Right ventricle myocardium inferior (tissue), 1 donor: ENCODE measurements around the gene PPM1G. TPM values are rescaled to one million over a fixed set of nuclear protein-coding genes. Genes with fewer than 3 reads are reported as not detected.
A peak's percentile ranks its signal among the peaks of the same experiment; 100 is the strongest.

Experiments
- ATAC-seq: fragments of 200-7000 bp; cut with Tn5 transposase; one replicate; pipeline ENCODE4 v1.9.1; 2020; ENCODE audit warnings: mild to moderate bottlenecking, moderate library complexity
- DNase-seq: peaks from one replicate; pipeline ENCODE4 v3.0.0; 2021; ENCODE audit errors: missing footprints
- intact Hi-C: fragments of 100-400 bp; cut with DNase I; formaldehyde crosslinking; loops from one replicate; pipeline ENCODE4 v1.11.0; 2022
- total RNA-seq: library from RNA; stranded (reverse); fragmentation: NEBNext Ultra II Directional; extraction: Animal tissue kit (Norgen Biotek cat#: 25700); gene quantifications from one replicate; pipeline ENCODE4 v1.2.1, GENCODE V29; 2021
- donor health status: DM: no; HTN: yes; CAD: no; lungs with severe emphysema.

The PPM1G gene
- total RNA-seq, 1 donor from 2014 or later, result 35.6 TPM

GRCh38 chr2:27422958-27423357, 13.6 kb upstream of the PPM1G start:
- ATAC-seq (no peak), DNase-seq (no peak)
- intact Hi-C loops, result no loop called here

- ATAC-seq (no peak), DNase-seq (no peak)
- intact Hi-C loops, result no loop called here
These were observed 12.4 kb upstream of the PPM1G start for GRCh38 chr2:27421660-27422250.

GRCh38 chr2:27420996-27421395, 11.6 kb upstream of the PPM1G start:
- ATAC-seq (no peak), DNase-seq (no peak)
- intact Hi-C loops, result no loop called here

DNA sequence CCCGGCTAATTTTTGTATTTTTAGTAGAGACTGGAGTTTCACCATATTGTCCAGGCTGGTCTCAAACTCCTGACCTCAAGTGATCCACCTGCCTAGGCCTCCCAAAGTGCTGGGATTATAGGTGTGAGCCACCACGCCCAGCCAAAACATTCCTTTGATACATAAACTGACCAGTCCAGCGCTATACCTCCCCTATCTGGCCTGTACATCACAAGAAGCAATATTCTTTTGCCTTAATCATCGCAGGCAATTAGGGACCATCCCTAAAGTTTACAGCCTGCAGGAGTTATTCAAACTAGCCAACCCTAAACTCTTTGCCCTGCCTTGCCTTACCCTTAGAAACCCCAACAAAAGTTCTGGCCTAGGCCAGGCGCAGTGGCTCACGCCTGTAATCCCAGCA, 6.8 kb upstream of the PPM1G start:
- no peak for DNase-seq
- ATAC-seq, result no peak
- intact Hi-C loops, result no loop called here

GRCh38 chr2:27412419-27413152, 3.2 kb upstream of the PPM1G start:
- intact Hi-C loops, result no loop called here
- ATAC-seq (no peak), DNase-seq (no peak)

GRCh38 chr2:27408601-27409320, 630 bp downstream of the PPM1G start:
- ATAC-seq, result no peak
- intact Hi-C loops, result loop anchor here (2.0 to 5.0 kb wide), 5 partner anchors 20 to 79 kb away; partner anchors contain the start of genes EIF2B4, IFT172, NRBP1 and SNX17
- no peak for DNase-seq

DNA sequence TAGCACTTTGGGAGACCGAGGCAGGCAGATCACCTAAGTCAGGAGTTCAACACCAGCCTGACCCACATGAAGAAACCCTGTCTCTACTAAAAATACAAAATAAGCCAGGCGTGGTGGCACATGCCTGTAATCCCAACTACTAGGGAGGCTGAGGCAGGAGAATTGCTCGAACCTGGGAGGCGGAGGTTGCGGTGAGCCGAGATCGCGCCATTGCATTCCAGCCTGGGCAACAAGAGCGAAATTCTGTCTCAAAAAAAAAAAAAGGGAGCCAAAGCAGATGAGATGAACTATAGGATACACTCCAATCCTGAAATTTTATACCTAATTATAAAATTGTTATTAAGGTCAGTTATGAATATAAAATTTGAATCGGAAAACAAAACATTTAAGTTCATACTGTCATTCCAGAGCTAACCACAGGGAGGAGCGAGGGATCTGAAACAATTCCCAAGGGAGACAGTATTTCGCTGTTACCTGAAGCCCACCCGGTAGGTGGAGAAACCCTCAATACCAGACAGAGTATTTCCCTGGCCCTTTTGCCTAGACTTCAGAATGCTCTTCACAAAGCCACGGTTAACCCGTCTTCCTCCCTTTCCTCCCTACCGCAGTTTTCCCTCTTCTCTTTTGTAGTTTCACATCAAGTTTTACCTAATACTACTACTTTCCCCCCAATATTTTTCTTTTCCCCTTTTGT, 1.4 kb downstream of the PPM1G start:
- DNase-seq (no peak), ATAC-seq (no peak)
- intact Hi-C loops, result loop anchor here (2.0 to 5.0 kb wide), 5 partner anchors 21 to 79 kb away; partner anchors contain the start of genes EIF2B4, IFT172, NRBP1 and SNX17

- no peak for ATAC-seq
- DNase-seq, result no peak
- intact Hi-C loops, result no loop called here
These were observed 8.8 kb downstream of the PPM1G start for GRCh38 chr2:27400348-27401135.

DNA sequence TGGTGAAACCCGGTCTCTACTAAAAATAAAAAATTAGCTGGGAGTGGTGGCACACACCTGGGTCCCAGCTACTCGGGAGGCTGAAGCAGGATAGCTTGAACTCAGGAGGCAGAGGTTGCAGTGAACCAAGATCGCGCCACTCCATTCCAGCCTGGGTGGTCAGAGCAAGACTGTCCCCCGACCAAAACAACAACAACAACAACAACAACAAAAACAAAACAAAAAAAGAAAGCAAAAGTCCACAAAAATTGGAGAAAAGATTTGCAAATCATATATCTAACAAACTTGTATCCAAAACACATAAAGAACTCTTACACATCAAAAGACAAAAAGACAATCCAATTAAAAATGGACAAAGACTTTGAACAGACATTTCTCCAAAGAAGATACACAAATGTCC, 10.4 kb downstream of the PPM1G start:
- intact Hi-C loops, result no loop called here
- DNase-seq, result no peak
- no peak for ATAC-seq

- ATAC-seq (no peak), DNase-seq (no peak)
- intact Hi-C loops, result no loop called here
These were observed 16.2 kb downstream of the PPM1G start for GRCh38 chr2:27393225-27393624.

GRCh38 chr2:27390822-27391679, 18.3 kb downstream of the PPM1G start:
- ATAC-seq (no peak), DNase-seq (no peak)
- intact Hi-C loops, result no loop called here

GRCh38 chr2:27381577-27382181, 27.7 kb downstream of the PPM1G start:
- intact Hi-C loops, result loop anchor here (2.0 kb wide), 1 partner anchor 27 kb away; the partner anchor contains the start of gene PPM1G
- ATAC-seq (no peak), DNase-seq (no peak)

DNA sequence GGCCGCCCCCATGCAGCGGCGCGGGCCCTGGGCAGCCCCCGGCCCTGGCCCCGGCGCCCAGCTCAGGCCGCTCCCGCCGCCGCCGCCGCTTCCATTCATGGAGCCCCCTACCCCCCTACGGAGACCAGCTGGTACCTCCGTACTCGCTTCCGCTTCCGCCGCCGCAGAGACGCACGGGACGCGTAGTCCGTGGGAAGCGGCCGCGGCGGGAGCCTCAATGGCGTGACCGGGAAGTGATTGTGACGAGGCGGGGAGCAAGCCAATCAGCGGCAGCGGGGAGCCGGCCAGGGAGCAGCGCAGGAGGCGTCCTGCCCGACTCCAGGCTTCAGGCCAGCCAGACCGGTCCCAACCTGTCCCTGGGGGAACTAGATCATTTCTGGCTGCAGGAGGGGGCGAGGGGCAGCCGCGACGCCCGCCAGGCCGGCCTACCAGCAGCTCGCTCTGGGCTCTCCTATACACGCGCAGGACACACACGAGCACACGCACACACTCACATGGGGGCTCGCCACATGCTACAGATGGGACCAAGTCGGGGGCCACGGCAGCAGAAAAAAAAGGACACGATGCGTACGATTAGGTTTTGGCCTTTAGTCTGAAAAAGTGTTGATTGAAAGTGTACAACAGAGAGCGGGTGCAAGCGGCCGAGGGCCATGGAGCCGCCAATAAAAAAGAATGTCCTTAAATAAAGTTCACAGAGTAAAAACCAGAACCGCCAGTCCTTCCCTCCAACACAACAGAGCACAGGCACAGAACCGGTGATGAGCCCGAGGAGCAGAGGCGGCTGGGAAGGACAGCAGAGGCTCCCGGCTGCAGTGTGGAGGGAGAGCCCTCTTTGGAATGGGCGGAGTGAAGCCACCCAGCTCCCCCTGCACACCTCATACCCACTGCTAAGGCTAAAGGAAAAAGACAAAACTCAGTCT, 28.5 kb downstream of the PPM1G start, which contains the start of gene ZNF513:
Gene ZNF513, minus strand, starts transcription at position 109 of the 920 bp plus-strand sequence. CDS start 208 bp downstream, outside the sequence.
- ATAC-seq, result peak; percentile 94
- intact Hi-C loops, result loop anchor here (2.0 kb wide), 1 partner anchor 28 kb away; the partner anchor contains the start of gene PPM1G
- peak; percentile 99 for DNase-seq

DNA sequence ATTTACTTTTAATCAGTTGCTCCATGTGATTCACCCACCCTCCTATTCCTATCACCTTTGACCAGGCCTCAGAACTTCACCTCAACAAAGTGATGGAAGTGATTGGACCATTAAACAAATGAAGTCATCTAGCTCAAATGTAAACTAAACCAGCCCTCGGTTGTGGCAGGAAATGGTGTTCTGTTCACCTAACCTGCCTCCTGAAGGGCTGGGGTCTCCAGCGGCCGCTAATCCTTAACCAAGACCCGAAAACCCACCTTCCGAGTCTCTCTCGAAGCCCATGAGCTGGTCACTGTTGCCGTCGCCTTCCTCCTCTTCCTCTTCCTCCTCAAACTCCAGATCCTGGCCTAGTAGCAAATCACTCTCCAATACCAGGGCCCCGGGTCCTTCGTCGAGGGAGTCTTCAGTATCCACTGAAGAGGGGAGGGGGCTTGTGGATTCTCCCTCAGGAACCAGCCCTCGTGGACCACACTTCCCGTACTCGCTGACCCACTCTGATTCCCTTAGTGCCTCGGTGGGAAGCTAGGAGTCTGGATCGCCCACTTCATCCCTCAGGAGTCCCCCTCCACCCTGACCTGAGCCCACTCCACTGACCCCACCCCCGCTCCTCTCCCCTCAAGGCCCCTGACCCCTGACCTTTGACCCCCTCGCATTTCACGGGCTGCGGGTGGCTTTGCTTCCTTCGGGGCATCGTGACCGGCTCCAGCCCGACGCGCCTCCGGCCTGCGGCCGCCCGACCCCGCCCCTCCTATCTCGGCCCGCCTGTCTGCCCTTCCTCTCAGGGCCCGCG, 29.4 kb downstream of the PPM1G start:
- DNase-seq (peak; percentile 86), ATAC-seq (no peak)
- intact Hi-C loops, result loop anchor here (2.0 kb wide), 1 partner anchor 29 kb away; the partner anchor contains the start of gene PPM1G

DNA sequence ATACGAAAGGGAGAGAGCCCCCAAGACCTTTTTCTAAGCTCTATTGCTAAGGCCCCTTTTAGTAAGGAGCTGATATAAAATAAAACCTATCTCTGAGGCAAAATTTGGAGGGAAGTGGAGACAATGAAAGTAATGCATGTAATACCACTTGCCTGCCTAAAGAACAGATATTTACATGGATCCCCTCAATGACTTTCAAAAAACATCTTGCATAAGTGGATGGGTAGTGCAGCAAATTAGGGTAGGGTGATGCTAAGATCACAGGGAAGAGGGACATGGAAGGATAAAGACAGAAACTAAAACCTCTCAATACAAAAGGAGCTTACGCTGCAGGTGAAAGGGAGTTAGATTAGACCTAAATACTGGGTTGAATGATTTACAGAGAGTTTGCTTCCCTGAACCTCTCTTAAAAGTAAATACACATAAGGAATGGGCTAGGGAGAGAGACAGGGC, 30.0 kb downstream of the PPM1G start:
- DNase-seq (no peak), ATAC-seq (no peak)
- intact Hi-C loops, result no loop called here
